Ishikawa (cell line): ENCODE measurements around the gene SLC30A2.

Source experiments
- CEBPB ChIP-seq: IDR thresholded peaks from 2 replicates; pipeline ENCODE4 v1.6.1; 2012
- EGR1 ChIP-seq: IDR thresholded peaks from 2 replicates; pipeline ENCODE4 v1.6.1; 2012
- EP300 ChIP-seq: IDR thresholded peaks from 2 replicates; pipeline ENCODE4 v1.6.1; 2012; ENCODE audit warnings: borderline replicate concordance
- FOXM1 ChIP-seq: IDR thresholded peaks from 2 replicates; pipeline ENCODE4 v1.6.1; 2012; ENCODE audit warnings: low read depth, borderline replicate concordance
- MAX ChIP-seq: IDR thresholded peaks from 2 replicates; pipeline ENCODE4 v1.6.1; 2012
- NFIC ChIP-seq: IDR thresholded peaks from 2 replicates; pipeline ENCODE4 v1.6.1; 2012
- RAD21 ChIP-seq: IDR thresholded peaks from 2 replicates; pipeline ENCODE4 v1.6.1; 2012; ENCODE audit warnings: low read depth
- REST ChIP-seq: IDR thresholded peaks from 2 replicates; pipeline ENCODE4 v1.6.1; 2012; ENCODE audit warnings: low read depth, mild to moderate bottlenecking
- TAF1 ChIP-seq: IDR thresholded peaks from 2 replicates; pipeline ENCODE4 v1.6.1; 2012; ENCODE audit warnings: low read depth, mild to moderate bottlenecking
- TCF12 ChIP-seq: IDR thresholded peaks from 2 replicates; pipeline ENCODE4 v1.6.1; 2012; ENCODE audit warnings: low read depth
- TEAD4 ChIP-seq: IDR thresholded peaks from 2 replicates; pipeline ENCODE4 v1.6.1; 2012
- USF1 ChIP-seq: IDR thresholded peaks from 2 replicates; pipeline ENCODE4 v1.6.1; 2012
- YY1 ChIP-seq: IDR thresholded peaks from 2 replicates; pipeline ENCODE4 v1.6.1; 2012; ENCODE audit warnings: low read depth
- ZBTB7A ChIP-seq: IDR thresholded peaks from 2 replicates; pipeline ENCODE4 v1.6.1; 2012; ENCODE audit warnings: low read depth

- no peak for TF ChIP-seq REST
- TF ChIP-seq RAD21: no peak
- no peak for TF ChIP-seq EP300
- no peak for TF ChIP-seq TAF1
- no peak for TF ChIP-seq EGR1
- no peak for TF ChIP-seq MAX
- TF ChIP-seq YY1: no peak
- no peak for TF ChIP-seq NFIC
- TF ChIP-seq CEBPB: no peak
- TF ChIP-seq ZBTB7A: no peak
- no peak for TF ChIP-seq USF1
- no peak for TF ChIP-seq TEAD4
- no peak for TF ChIP-seq TCF12
- TF ChIP-seq FOXM1: no peak
Observed at GRCh38 chr1:26023826-26024225, 22.1 kb downstream of the SLC30A2 start.
